ENCODE results near the gene SUB1.

GRCh38 chr5:32539981-32540845 lies 45.1 kb upstream of the SUB1 start:
- TF ChIP-seq CTCF (IDR thresholded peaks at IDR 0.05; ENCODE audit: insufficient read depth, low read depth, low read length) (no peak), EZH2 (IDR thresholded peaks at IDR 0.05; ENCODE audit: insufficient read depth, low read length) (no peak)
